Spleen (tissue), 11 donors: ENCODE results near the gene DPF3. TPM values are rescaled to one million over a fixed set of nuclear protein-coding genes. Genes with fewer than 3 reads are reported as not detected.

Experiments
- DNase-seq: peaks from one replicate; pipeline ENCODE4 v3.0.0-alpha.2; 2020
- H3K27ac ChIP-seq, 8 donors: fragments of 200-600 bp; sonication (generic) in 7 of 8; 1 replicate in 4 of 8; 2 replicates in 4 of 8; pipeline versions ENCODE4 v1.5.0 to v1.8.0; 2016 to 2021; ENCODE audit warnings: inconsistent platforms in 4 of 8, mild to moderate bottlenecking in 4 of 8, moderate library complexity in 1 of 8
- H3K27me3 ChIP-seq, 7 donors: fragments of 200-600 bp; sonication (generic) in 6 of 7; replicated peaks in 1 of 7; 1 replicate in 4 of 7; 2 replicates in 3 of 7; pipeline versions ENCODE4 v1.5.0 to v1.8.0; 2016 to 2021; ENCODE audit warnings: inconsistent platforms in 3 of 7, mild to moderate bottlenecking in 1 of 7
- H3K36me3 ChIP-seq, 6 donors: fragments of 200-600 bp; sonication (generic) in 5 of 6; 1 replicate in 4 of 6; 2 replicates in 2 of 6; pipeline versions ENCODE4 v1.5.0 to v1.8.0; 2016 to 2021; ENCODE audit warnings: inconsistent platforms in 2 of 6
- H3K4me1 ChIP-seq, 6 donors: fragments of 200-600 bp; sonication (generic) in 5 of 6; 1 replicate in 3 of 6; 2 replicates in 3 of 6; pipeline versions ENCODE4 v1.5.0 to v1.8.0; 2016 to 2021; ENCODE audit warnings: inconsistent platforms in 3 of 6
- H3K4me3 ChIP-seq, 8 donors: fragments of 200-600 bp; sonication (generic) in 7 of 8; 1 replicate in 4 of 8; 2 replicates in 4 of 8; pipeline versions ENCODE4 v1.5.0 to v1.8.0; 2016 to 2021; ENCODE audit warnings: inconsistent platforms in 4 of 8, mild to moderate bottlenecking in 4 of 8, moderate library complexity in 2 of 8
- H3K9me3 ChIP-seq, 8 donors: fragments of 200-600 bp; sonication (generic) in 7 of 8; 1 replicate in 4 of 8; 2 replicates in 4 of 8; pipeline versions ENCODE4 v1.5.0 to v1.8.0; 2016 to 2021; ENCODE audit warnings: inconsistent platforms in 4 of 8
- CTCF ChIP-seq, 11 experiments: fragments of 200-600 bp in 7 of 11; fragments of 450-650 bp in 4 of 11; sonication (generic) in 4 of 11; IDR thresholded peaks in 8 of 11; conservative IDR thresholded peaks in 3 of 11; 1 replicate in 7 of 11; 2 replicates in 4 of 11; pipeline versions ENCODE4 v1.4.0 to v1.8.0; 2016 to 2021; ENCODE audit warnings: antibody characterized with exemption in 11 of 11, inconsistent platforms in 4 of 11, mild to moderate bottlenecking in 1 of 11
- POLR2A ChIP-seq, 3 donors: fragments of 450-650 bp; IDR thresholded peaks; one replicate each; pipeline ENCODE4 v1.5.1; 2017; ENCODE audit warnings: antibody characterized with exemption in 3 of 3, mild to moderate bottlenecking in 1 of 3
- POLR2AphosphoS5 ChIP-seq, 3 donors: sonication (generic); formaldehyde crosslinking; IDR thresholded peaks; one replicate each; pipeline ENCODE4 v1.5.1; 2017; ENCODE audit warnings: antibody characterized with exemption in 3 of 3
- WGBS, 5 donors: extraction: QIAGEN DNeasy Blood & Tissue Kit in 3 of 5; methylation state at CpG; one replicate each; pipeline versions ENCODE4 v1.1.5 to v1.1.7; 2013 to 2018; 5-methylcytosine and 5-hydroxymethylcytosine counted together
- intact Hi-C: fragments of 100-400 bp; cut with DNase I; formaldehyde crosslinking; loops from one replicate; pipeline ENCODE4 v1.15.0; 2023; ENCODE audit warnings: low total_unique reads
- polyA plus RNA-seq, 3 donors: library from polyadenylated mRNA; stranded (reverse); fragments of 200-250 nt; gene quantifications; one replicate each; pipeline ENCODE4 v1.2.1, GENCODE V29; 2013
- total RNA-seq, 7 donors: library from RNA; depleted of rRNA in 3 of 7; stranded (reverse); fragments of >200 nt in 3 of 7; fragmentation: NEBNext Ultra II Directional in 4 of 7; extraction: Animal tissue kit (Norgen Biotek cat#: 25700) in 4 of 7; gene quantifications; one replicate each; pipeline versions ENCODE4 v1.1.0 to v1.2.1, GENCODE V29; 2016 to 2021
- donor health status: healthy with polysubstance abuse.
- donor health status: DM: no; HTN: no; CAD: no; lungs with moderate emphysema.
- donor health status: DM: no; HTN: no; CAD: no.
- donor health status: Bipolar disorder and iron deficiency.
- donor health status: healthy.
- donor health status: DM: no; HTN: no; CAD: no.
- donor health status: DM: yes; HTN: yes; CAD: no.

The DPF3 gene
- total and polyA plus RNA-seq, 10 donors = 0.76 to 8.9 (median 3.0) TPM

- H3K27me3 ChIP-seq = no peaks in the 10 kb centered on the region
- DNase-seq = no peak
- intact Hi-C loops = no loop called here
- 81 to 89% (median 86%) methylated on average over 6 of the region's 6 CpGs for WGBS, 5 donors
- H3K9me3 ChIP-seq = peaks cover 0 to 14% (median 0%) of the 10 kb centered on the region in 8 donors
- H3K36me3 ChIP-seq = no peaks in the 10 kb centered on the region
- no peak overlapping the region for H3K4me3 ChIP-seq
- peaks cover 0 to 30% (median 12%) of the 10 kb centered on the region in 6 donors for H3K4me1 ChIP-seq
- no peak for TF ChIP-seq CTCF (IDR thresholded peaks at IDR 0.05 in 8 of 11, conservative IDR thresholded peaks at IDR 0.05 in 3 of 11)
- no peak for TF ChIP-seq POLR2A (IDR thresholded peaks at IDR 0.05)
- no peak for TF ChIP-seq POLR2AphosphoS5 (IDR thresholded peaks at IDR 0.05)
- no peak overlapping the region for H3K27ac ChIP-seq
These were observed 272.4 kb downstream of the DPF3 start for GRCh38 chr14:72621387-72622065.

GRCh38 chr14:72619881-72620280 is 274.0 kb downstream of the DPF3 start:
- Histone ChIP-seq H3K4me1 (peaks cover 0 to 46% (median 26%) of the 10 kb centered on the region in 6 donors), H3K27ac (no peak overlapping the region), H3K27me3 (no peaks in the 10 kb centered on the region), H3K36me3 (no peaks in the 10 kb centered on the region), H3K4me3 (no peak overlapping the region), H3K9me3 (peaks cover 0 to 9% (median 0%) of the 10 kb centered on the region in 8 donors)
- intact Hi-C loops = loop anchor here (10.0 kb wide), 1 partner anchor 275 kb away; the partner anchor contains the start of gene DPF3
- no peak for TF ChIP-seq POLR2A (IDR thresholded peaks at IDR 0.05)
- no peak for TF ChIP-seq CTCF (IDR thresholded peaks at IDR 0.05 in 8 of 11, conservative IDR thresholded peaks at IDR 0.05 in 3 of 11)
- no peak for TF ChIP-seq POLR2AphosphoS5 (IDR thresholded peaks at IDR 0.05)
- WGBS, 5 donors = 93 to 97% (median 94%) methylated on average over 10 of the region's 10 CpGs
- DNase-seq = no peak

DNA sequence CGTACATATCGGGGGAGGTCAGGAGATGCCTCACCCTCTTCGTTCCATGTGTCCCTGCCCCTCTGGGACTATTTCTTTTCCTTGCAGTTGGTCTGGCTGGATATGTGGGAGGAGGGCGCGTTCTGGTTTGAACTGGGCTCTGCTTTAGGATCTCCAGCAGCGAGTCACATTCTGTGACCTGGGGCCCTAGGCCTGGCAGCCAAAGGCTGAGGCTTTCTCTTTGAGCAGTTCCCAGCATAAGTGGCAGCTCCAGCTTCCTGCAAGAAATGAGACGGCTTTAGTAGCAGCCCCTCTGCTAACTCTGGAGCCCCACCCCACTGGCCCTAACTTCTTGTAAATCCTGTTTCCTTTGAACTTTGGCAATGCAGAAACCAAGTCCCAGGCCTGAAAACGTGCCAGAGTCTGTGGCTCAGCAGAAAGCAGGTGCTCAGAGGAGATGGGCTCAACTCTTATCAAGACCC is 274.8 kb downstream of the DPF3 start:
- no peak for DNase-seq
- Histone ChIP-seq H3K4me3 (no peak overlapping the region), H3K27me3 (no peaks in the 10 kb centered on the region), H3K4me1 (peaks cover 4 to 54% (median 32%) of the 10 kb centered on the region in 6 donors), H3K9me3 (peaks cover 0 to 9% (median 0%) of the 10 kb centered on the region in 8 donors), H3K36me3 (no peaks in the 10 kb centered on the region), H3K27ac (peak overlapping the region in 4 of 8 donors; percentile 40 to 64 (median 54))
- 61 to 74% (median 73%) methylated on average over 8 of the region's 8 CpGs for WGBS, 5 donors
- no peak for TF ChIP-seq CTCF (IDR thresholded peaks at IDR 0.05 in 8 of 11, conservative IDR thresholded peaks at IDR 0.05 in 3 of 11)
- no peak for TF ChIP-seq POLR2A (IDR thresholded peaks at IDR 0.05)
- TF ChIP-seq POLR2AphosphoS5 (IDR thresholded peaks at IDR 0.05) = no peak
- intact Hi-C loops = loop anchor here (10.0 kb wide), 1 partner anchor 276 kb away; the partner anchor contains the start of gene DPF3

DNA sequence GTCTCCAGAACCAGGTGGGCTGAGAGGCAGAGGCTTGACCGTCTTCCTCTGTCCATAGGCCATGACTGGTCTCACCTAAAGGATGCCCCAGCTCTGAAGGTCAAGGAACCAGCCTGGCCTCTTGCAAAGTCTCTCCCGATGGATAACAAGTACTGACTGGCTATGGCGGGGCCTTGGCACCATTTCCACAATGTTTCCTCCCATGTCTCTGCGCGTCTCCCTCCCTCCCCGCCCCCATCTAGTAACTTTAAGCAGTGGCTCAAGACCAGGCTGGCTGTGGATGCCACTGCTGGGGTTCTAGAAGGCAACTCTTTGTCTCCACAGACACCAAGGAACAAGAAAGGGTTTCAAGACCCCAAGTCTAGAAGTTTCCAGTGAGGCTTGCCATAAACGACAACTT is 275.5 kb downstream of the DPF3 start:
- H3K4me3 ChIP-seq = no peak overlapping the region
- intact Hi-C loops = loop anchor here (10.0 kb wide), 1 partner anchor 276 kb away; the partner anchor contains the start of gene DPF3
- no peak for DNase-seq
- no peaks in the 10 kb centered on the region for H3K36me3 ChIP-seq
- 80 to 98% (median 89%) methylated on average over 5 to 7 of the region's 7 CpGs for WGBS, 5 donors
- H3K27me3 ChIP-seq = no peaks in the 10 kb centered on the region
- H3K9me3 ChIP-seq = peaks cover 0 to 4% (median 0%) of the 10 kb centered on the region in 8 donors
- TF ChIP-seq POLR2AphosphoS5 (IDR thresholded peaks at IDR 0.05) (no peak), CTCF (IDR thresholded peaks at IDR 0.05 in 8 of 11, conservative IDR thresholded peaks at IDR 0.05 in 3 of 11) (no peak), POLR2A (IDR thresholded peaks at IDR 0.05) (no peak)
- H3K4me1 ChIP-seq = peaks cover 11 to 61% (median 40%) of the 10 kb centered on the region in 6 donors
- H3K27ac ChIP-seq = peak overlapping the region in 4 of 8 donors; percentile 40 to 64 (median 54)
